GM19351 (cell line): Measurements from ENCODE around the gene SAXO2.
"Not testable (repeated sequence)": the region's sequence is repeated elsewhere in the genome, so short reads cannot be mapped to it uniquely, and the experiment has no call there.

ENCODE experiments used
- ATAC-seq: cut with Tn5 transposase; IDR thresholded peaks from one replicate; pipeline ENCODE4 v1.9.1; 2021; ENCODE audit warnings: mild to moderate bottlenecking, moderate library complexity; ENCODE audit not compliant: unreplicated experiment

The SAXO2 gene

DNA sequence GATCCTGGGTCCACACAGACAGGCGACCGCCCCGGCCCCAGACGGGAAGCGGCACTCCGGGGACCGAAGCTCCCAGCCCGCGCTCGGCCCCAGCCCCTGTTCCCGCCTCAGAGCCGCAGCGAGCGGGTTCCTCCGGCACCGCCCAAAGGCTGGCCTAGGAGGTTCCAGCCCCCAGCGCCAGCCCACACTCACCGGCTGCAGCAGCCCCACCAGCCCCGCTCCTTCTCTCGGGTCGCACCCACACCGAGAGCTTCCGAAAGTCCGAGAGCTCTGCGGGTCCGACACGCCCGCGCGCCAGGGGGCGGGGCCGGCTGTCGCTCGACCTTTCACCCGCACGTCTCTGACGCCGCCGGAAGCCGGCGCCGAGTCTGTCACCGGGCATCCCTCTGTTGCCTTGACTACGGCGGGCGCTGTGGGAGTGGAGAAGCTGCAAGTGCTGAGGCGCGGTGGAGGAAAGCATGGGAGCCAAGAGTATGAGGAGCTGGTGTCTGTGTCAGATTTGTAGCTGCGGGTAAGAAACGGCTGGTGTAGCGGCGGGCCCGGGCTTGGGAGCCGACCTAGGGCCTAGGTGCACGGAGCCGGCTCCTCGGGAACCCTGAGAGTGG is at the start of gene SAXO2, which contains the start of gene EFL1:
Gene SAXO2, plus strand, starts transcription at position 397 of the 605 bp plus-strand sequence. Its CDS starts 62 bp downstream, at position 459.
Gene EFL1, minus strand, starts transcription at position 313 of the 605 bp plus-strand sequence. CDS start 956 bp downstream, outside the sequence.
- peak; percentile 95 for ATAC-seq

DNA sequence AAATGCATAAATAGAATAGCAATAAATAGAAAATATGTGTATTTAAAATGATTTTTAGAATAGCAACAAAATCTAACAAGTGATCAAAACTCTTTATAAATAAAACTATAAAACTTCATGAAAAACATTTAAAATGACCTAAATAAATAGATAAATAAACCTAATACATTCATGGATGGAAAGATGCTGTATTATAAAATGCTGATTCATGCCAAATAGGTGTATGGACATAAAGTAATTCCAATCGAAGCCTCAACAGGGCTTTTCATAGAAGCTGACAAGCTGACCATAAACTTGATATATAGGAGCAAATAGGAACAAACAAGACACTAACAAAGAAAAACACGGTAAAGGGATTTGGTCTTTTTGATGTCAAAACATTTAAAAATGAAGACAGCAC is 46.5 kb upstream of the SAXO2 start:
- not testable (repeated sequence) for ATAC-seq

DNA sequence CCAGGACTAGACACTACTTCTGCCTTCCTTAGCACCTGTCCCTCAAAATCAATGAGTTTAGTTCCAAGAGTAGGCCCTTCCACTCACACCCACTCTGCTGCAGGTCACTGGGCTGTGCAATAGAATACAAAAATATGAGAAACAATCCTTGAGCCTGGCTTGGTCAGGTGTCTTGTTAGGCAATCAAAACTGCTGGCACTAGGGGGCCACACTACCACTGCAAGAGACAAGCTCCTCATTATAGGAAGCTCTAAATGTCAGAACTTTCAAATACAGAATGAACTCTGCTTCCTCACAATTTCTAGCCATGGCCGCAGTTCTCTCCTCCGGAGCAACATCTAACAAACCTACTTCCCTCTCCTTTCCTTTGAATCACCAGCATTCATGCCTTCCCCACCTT is 41.1 kb upstream of the SAXO2 start:
- ATAC-seq: not testable (repeated sequence)

- ATAC-seq: no peak
Observed at GRCh38 chr15:82228750-82229149, 33.9 kb upstream of the SAXO2 start.

DNA sequence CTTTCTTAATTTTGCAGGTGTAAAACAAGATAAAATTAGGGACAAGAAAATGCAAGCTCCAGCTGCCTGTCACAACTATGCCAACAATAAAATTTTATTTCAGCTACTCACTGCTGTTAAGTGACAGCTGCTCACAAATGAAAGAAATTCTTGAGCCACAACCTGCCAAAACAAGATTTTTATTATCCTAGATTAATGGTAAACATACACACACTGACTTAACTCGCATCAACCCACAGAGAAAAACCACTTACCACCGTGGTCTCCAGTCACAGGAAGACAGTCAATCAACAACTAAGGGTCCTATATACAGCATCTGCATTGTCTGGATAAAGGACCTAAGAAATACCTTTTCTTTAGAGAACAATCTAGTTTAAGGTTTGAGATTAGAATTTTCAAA is 31.4 kb upstream of the SAXO2 start:
- ATAC-seq: no peak

DNA sequence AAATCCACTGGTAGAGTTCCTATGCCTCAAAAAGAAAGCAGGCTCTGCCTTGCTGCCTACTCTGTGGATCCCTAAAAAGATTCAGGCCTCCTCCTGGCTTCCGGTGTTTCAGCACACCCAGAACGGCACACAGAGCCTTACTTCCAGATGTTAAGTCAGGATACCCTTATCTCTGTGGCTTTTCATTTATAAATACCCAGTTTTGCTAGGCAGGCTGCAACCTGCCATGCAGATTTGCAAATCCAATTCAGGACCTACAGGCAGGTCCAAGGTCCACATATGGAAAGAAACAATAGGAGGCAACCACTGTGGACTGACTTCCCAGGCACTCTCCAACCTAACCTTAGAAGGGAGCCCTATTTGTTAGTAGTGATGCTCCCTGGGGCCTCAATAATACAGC is 30.8 kb upstream of the SAXO2 start:
- no peak for ATAC-seq

- not testable (repeated sequence) for ATAC-seq
Observed at GRCh38 chr15:82237944-82238534, 24.6 kb upstream of the SAXO2 start.

- no peak for ATAC-seq
Observed at GRCh38 chr15:82239685-82240391, 22.8 kb upstream of the SAXO2 start.

DNA sequence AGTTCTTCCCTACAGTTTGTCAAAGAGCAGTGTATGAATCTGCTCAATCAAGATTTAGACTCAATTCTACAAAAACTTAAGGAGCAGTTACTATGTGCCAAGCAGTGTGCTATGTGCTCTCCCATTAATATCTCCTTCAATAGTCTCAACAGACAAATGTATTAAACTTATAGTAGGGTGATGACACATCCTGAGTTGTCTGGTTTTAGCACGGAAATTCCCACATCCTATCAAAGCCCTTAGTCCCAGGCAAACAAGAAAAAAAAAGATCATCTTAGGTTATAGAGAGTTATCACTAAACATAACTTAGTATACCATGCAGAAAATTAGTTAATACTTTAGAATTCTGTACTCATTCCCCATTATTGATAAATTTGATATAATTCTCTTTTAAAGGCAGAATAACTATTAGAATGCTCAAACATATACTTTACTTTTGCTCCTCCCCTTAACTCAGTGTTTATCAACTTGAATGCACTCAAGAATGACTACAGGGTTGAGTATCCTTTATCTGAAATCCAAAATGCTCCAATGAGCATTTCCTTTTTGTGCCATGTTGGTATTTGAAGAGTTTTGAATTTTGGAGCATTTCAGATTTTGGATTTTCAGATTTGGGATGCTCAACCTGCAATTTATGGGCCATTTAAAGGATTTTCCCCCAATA is 20.6 kb upstream of the SAXO2 start:
- not testable (repeated sequence) for ATAC-seq

DNA sequence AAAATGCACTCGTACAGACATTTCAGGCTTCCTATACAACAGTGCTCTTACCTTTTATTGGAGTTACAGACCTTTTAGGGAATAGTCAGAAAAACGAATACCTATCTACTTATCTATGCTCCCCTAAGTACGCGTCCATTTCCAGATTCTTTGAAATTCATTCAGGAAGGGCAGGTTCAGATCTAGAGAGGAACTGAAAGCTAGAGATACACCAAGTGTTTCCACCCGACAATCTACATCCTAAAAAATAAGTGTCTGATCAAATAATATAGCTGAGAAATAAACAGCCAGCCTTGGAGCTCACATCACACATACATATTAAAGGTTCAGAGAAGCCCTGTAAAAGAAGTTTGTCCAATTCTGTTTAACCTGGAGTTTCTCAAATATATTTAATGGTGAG is 19.0 kb upstream of the SAXO2 start:
- ATAC-seq: not testable (repeated sequence)

GRCh38 chr15:82245956-82246355 is 16.7 kb upstream of the SAXO2 start:
- not testable (repeated sequence) for ATAC-seq

- not testable (repeated sequence) for ATAC-seq
Observed at GRCh38 chr15:82248261-82248660, 14.4 kb upstream of the SAXO2 start.

- peak; percentile 13 for ATAC-seq
Observed at GRCh38 chr15:82261566-82262421, 824 bp upstream of the SAXO2 start.

DNA sequence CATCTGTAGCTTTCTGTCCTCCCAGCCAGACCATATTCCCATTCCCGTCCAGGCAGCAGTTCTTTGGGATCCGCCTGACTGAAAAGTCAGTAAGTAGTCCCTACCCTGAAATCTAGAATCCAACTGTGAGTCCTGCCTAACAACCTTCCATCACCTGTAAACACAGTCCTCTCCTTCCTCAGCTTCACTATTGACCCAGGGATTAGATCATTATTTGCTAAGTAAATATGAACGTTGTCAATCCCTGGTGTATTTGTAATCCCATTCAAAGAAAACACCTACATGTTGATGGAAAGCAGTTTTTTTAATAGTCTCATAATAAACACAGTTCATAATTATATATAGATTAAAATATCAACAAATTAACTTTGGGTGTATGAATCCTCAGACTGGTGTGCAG is 732 bp downstream of the SAXO2 start:
- no peak for ATAC-seq

GRCh38 chr15:82267137-82267536 is 4.5 kb downstream of the SAXO2 start:
- ATAC-seq: not testable (repeated sequence)

DNA sequence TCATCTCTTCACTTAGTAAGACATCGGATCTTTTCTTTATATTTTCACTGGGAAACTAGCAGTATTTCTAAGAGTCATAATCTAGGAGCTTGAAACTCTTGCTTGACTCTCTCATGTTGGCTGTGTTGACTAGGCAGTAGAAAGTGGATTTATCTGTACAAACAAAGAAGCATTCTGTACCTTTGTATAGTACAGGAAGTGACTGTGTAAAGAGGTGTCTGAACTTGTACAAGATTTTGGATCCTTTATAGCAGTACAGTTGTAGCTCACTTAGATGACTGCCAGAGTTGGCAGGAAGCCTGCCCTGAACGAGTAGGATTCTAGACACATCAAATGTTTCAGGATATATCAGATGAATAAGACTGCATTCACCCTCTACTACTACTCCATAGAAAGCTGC is 5.8 kb downstream of the SAXO2 start:
- not testable (repeated sequence) for ATAC-seq

DNA sequence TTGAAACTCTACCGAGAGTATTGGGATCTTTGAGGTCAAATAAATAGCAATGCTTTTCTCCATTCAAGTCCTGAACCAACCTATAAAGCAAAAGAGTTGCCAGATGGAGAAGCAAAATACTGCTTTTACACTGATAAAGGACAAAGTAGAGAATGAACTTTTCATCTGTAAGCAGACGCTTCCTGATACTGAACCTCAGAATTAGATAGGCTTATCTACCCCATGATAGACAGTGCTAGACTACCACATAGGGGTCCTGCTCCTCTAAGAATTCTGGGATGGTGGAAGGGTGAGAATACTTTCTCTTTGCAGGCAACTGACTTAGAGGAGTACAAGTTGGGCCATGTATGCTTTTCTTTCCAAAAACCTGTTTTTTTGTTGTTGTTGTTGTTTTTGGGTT is 9.5 kb downstream of the SAXO2 start:
- no peak for ATAC-seq

DNA sequence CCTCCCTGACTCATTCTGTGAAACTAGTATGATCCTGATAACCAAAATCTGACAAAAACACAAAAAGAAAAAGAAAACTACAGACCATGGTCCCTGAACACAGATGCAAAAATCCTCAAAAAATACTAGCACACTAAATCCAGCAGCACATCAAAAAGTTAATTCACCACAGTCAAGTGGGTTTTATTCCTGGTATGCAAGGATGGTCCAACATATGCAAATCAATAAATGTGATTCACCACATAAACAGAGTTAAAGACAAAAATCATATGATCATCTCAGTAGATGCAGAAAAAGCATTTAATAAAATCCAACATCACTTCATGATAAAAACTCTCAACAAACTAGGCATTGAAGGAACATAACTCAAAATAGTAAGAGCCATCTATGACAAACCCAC is 12.8 kb downstream of the SAXO2 start:
- no peak for ATAC-seq

- ATAC-seq: not testable (repeated sequence)
Observed at GRCh38 chr15:82281276-82281675, 18.7 kb downstream of the SAXO2 start.

- ATAC-seq: not testable (repeated sequence)
Observed at GRCh38 chr15:82282386-82282785, 19.8 kb downstream of the SAXO2 start.
